ENCODE measurements around the gene DOP1B.

The DOP1B gene

DNA sequence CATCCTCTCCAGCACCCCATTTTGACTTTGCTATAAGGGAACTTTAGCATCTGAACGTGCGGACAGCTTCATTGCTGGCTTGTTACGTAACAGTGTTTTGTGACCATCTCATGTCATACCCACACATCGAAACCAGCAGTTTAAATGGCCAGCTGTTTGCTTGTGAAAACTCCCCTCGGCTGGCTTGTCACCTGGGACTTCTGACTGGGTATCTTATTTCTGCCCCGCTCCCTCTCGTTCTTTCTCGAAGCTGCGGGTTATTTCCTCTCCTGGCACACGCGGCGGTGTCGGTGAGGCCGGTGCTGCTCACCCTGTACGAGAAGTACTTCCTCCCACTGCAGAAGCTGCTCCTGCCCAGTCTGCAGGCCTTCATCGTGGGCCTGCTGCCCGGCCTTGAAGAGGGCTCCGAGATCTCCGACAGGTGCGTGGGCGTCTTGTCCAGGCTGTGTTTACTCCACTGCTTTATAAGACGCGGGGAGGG, 43.5 kb downstream of the DOP1B start:
- TF ChIP-seq, protein P1, sequence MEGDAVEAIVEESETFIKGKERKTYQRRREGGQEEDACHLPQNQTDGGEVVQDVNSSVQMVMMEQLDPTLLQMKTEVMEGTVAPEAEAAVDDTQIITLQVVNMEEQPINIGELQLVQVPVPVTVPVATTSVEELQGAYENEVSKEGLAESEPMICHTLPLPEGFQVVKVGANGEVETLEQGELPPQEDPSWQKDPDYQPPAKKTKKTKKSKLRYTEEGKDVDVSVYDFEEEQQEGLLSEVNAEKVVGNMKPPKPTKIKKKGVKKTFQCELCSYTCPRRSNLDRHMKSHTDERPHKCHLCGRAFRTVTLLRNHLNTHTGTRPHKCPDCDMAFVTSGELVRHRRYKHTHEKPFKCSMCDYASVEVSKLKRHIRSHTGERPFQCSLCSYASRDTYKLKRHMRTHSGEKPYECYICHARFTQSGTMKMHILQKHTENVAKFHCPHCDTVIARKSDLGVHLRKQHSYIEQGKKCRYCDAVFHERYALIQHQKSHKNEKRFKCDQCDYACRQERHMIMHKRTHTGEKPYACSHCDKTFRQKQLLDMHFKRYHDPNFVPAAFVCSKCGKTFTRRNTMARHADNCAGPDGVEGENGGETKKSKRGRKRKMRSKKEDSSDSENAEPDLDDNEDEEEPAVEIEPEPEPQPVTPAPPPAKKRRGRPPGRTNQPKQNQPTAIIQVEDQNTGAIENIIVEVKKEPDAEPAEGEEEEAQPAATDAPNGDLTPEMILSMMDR (IDR thresholded peaks at IDR 0.05; ENCODE audit: low read length, missing control alignments): no peak

DNA sequence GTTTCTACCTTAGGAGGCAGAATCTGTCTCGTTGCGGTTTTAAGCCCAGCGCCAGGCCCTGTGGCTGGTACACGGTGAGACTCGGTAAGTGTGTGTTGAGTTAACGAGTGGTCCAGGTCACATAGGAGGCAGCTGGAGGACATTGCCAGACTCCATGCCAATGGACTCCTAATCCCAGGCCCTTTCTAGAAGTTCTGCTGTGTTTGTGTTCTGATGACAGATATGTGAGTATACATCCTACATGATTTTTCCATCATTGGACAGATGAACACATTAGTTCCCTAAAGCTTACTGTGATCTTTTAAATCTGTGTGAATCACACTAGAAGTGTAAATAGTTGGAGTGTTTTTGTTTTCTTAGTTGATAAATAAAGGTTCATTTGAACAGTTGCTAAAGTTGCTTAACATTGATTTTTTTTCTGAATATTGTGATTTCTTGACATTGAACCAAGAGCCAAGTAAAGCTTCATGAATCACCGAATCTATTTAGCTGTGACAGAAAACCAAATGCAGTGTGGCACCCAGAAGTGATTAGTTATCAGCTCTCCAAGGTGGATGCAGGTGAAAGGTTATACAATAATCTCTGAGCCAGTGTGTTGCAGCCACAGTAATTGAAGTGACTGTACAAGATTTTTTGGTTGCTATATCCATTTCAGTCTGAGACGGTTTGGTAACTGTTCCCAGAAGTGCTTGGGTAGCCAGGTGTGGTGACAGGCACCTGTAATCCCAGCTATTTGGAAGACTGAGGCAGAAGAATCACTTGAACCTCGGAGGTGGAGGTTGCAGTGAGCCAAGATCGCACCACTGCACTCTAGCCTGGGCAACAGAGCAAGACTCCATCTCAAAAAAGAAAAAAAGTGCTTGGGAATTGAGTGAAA, 46.3 kb downstream of the DOP1B start:
- TF ChIP-seq, protein P1 (IDR thresholded peaks at IDR 0.05; ENCODE audit: low read length, missing control alignments): no peak
- DNase-seq (ENCODE audit: low read depth): no peak
- H3K4me3 ChIP-seq (replicated peaks; ENCODE audit: low read depth, low read length): no peak overlapping the region

More for the DNA sequence above, 43.5 kb downstream of the DOP1B start:
- H3K4me3 ChIP-seq (replicated peaks; ENCODE audit: low read depth, low read length): no peak overlapping the region
- no peak for DNase-seq (ENCODE audit: low read depth)

DNA sequence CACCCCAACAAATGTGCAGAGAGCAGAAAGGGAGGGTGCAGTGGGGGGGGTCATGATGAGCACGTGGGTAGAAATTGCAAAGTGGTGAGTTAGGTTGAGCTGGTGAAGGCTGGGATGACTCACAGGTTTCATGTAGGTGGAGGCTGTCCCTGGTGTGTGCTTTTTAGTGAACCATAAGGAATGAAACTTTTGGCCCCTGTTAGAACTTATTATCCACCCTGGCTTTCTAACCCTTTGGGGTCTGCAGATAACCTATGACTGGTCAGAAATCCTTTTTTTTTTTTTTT, 46.9 kb downstream of the DOP1B start:
- TF ChIP-seq, protein P1 (IDR thresholded peaks at IDR 0.05; ENCODE audit: low read length, missing control alignments): no peak
- H3K4me3 ChIP-seq (replicated peaks; ENCODE audit: low read depth, low read length): no peak overlapping the region
- DNase-seq (ENCODE audit: low read depth): peak; percentile 74

DNA sequence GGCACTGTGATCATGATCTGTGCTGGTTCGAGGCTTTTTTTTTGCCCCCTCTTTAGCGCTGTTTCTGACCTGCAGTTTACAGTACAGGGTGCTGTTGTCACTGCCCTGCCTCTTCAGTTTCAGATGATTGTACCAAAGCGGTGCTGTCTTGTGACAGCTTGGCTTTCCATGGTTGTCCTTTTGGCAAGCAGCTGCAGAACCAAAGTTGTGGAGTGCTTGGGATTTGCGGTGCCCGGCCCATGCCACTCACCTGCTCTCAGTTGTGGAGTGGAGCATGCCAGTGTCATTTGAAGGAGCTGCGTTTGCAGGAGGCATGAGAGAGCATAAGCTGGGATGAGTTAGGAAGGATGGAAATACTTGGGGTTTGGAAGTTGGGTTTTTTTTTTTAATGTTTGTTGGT, 48.4 kb downstream of the DOP1B start:
- no peak for DNase-seq (ENCODE audit: low read depth)
- H3K4me3 ChIP-seq (replicated peaks; ENCODE audit: low read depth, low read length): no peak overlapping the region
- TF ChIP-seq, protein P1 (IDR thresholded peaks at IDR 0.05; ENCODE audit: low read length, missing control alignments): no peak

GRCh38 chr21:36205962-36206361, 49.3 kb downstream of the DOP1B start:
- TF ChIP-seq, protein P1 (IDR thresholded peaks at IDR 0.05; ENCODE audit: low read length, missing control alignments): no peak

More at GRCh38 chr21:36205962-36206361, 49.3 kb downstream of the DOP1B start:
- DNase-seq (ENCODE audit: low read depth): no peak
- no peak overlapping the region for H3K4me3 ChIP-seq (replicated peaks; ENCODE audit: low read depth, low read length)
